Body of pancreas (tissue), 4 donors: ENCODE results near the gene RAB5A. TPM values are rescaled to one million over a fixed set of nuclear protein-coding genes. Genes with fewer than 3 reads are reported as not detected.

Experiments used
- ATAC-seq: fragments of 150-250 bp; one replicate; pipeline ENCODE4 v1.9.1; 2016
- DNase-seq, 4 donors: peaks; one replicate each; pipeline ENCODE4 v3.0.0-alpha.2; 2019
- H3K27ac ChIP-seq, 4 donors: fragments of 200-600 bp; sonication (generic); 1 replicate in 3 of 4; 2 replicates in 1 of 4; pipeline versions ENCODE4 v1.5.1 to v1.6.1; 2016 to 2019; ENCODE audit warnings: mild to moderate bottlenecking in 1 of 4, mixed read lengths in 1 of 4, moderate library complexity in 1 of 4
- H3K27me3 ChIP-seq, 2 donors: fragments of 200-600 bp; sonication (generic); one replicate each; pipeline ENCODE4 v1.6.0; 2016; ENCODE audit warnings: mild to moderate bottlenecking in 1 of 2
- H3K36me3 ChIP-seq, 2 donors: fragments of 200-600 bp; sonication (generic); replicated peaks in 1 of 2; 2 replicates each; pipeline ENCODE4 v1.5.1; 2016; ENCODE audit warnings: low read depth in 2 of 2; ENCODE audit not compliant: insufficient read depth in 1 of 2
- H3K4me1 ChIP-seq: fragments of 200-600 bp; sonication (generic); one replicate; pipeline ENCODE4 v1.6.0; 2016
- H3K4me3 ChIP-seq, 2 donors: fragments of 200-600 bp; sonication (generic); 1 replicate in 1 of 2; 2 replicates in 1 of 2; pipeline ENCODE4 v1.5.1; 2016 to 2019
- H3K9me3 ChIP-seq, 3 donors: fragments of 200-600 bp; sonication (generic); 1 replicate in 2 of 3; 2 replicates in 1 of 3; pipeline ENCODE4 v1.5.1; 2016
- POLR2A ChIP-seq, 3 donors: fragments of 450-650 bp; IDR thresholded peaks; one replicate each; pipeline ENCODE4 v1.6.1; 2016; ENCODE audit warnings: antibody characterized with exemption in 3 of 3, mild to moderate bottlenecking in 2 of 3
- WGBS, 2 donors: methylation state at CpG; one replicate each; pipeline ENCODE4 v1.1.5; 2017; 5-methylcytosine and 5-hydroxymethylcytosine counted together
- intact Hi-C: fragments of 100-400 bp; cut with DNase I; formaldehyde crosslinking; loops from one replicate; pipeline ENCODE4 v1.15.1; 2023
- total RNA-seq, 2 donors: library from RNA; depleted of rRNA; stranded (reverse); fragments of >200 nt; gene quantifications; one replicate each; pipeline ENCODE4 v1.1.0, GENCODE V29; 2016
- TF ChIP-seq, protein P1 (sequence below), 7 experiments: fragments of 450-650 bp in 4 of 7; fragments of 200-600 bp in 3 of 7; sonication (generic) in 3 of 7; IDR thresholded peaks; one replicate each; pipeline ENCODE4 v1.5.1; 2016 to 2019; ENCODE audit warnings: antibody characterized with exemption in 7 of 7

RAB5A gene
- total RNA-seq, 2 donors from 2014 or later: 30.6 to 35.3 TPM

DNA sequence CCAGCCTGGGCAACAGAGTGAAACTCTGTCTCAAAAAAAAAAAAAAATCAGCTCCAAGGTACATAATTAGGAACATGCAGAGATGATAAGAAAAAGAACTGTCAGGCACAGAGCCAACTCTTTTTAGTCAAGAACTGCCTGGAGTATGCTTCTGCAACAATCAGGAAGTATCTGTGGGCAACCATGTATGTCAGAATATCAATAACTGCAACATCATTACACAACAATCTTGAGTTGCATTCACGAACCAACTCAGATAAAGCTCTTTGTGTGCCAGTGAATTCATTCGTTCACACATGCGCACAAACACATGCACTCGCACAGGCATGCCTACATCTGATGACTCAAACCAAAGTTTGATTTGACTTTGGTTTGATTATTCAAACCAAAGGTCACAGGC is 45.0 kb upstream of the RAB5A start:
- H3K27ac ChIP-seq: no peak overlapping the region
- DNase-seq (peak in 3 of 4 donors; percentile 17 to 41 (median 27)), ATAC-seq (peak; percentile 73)
- no peak overlapping the region for H3K4me3 ChIP-seq
- TF ChIP-seq POLR2A (IDR thresholded peaks at IDR 0.05): no peak
- TF ChIP-seq, protein P1, sequence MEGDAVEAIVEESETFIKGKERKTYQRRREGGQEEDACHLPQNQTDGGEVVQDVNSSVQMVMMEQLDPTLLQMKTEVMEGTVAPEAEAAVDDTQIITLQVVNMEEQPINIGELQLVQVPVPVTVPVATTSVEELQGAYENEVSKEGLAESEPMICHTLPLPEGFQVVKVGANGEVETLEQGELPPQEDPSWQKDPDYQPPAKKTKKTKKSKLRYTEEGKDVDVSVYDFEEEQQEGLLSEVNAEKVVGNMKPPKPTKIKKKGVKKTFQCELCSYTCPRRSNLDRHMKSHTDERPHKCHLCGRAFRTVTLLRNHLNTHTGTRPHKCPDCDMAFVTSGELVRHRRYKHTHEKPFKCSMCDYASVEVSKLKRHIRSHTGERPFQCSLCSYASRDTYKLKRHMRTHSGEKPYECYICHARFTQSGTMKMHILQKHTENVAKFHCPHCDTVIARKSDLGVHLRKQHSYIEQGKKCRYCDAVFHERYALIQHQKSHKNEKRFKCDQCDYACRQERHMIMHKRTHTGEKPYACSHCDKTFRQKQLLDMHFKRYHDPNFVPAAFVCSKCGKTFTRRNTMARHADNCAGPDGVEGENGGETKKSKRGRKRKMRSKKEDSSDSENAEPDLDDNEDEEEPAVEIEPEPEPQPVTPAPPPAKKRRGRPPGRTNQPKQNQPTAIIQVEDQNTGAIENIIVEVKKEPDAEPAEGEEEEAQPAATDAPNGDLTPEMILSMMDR (IDR thresholded peaks at IDR 0.05): no peak
- no peaks in the 10 kb centered on the region for H3K27me3 ChIP-seq
- 23 to 41% methylated on average over 4 of the region's 4 CpGs for WGBS, 2 donors
- H3K4me1 ChIP-seq: peaks cover 20% of the 10 kb centered on the region
- no peaks in the 10 kb centered on the region for H3K9me3 ChIP-seq
- no peaks in the 10 kb centered on the region for H3K36me3 ChIP-seq
- intact Hi-C loops: no loop called here

DNA sequence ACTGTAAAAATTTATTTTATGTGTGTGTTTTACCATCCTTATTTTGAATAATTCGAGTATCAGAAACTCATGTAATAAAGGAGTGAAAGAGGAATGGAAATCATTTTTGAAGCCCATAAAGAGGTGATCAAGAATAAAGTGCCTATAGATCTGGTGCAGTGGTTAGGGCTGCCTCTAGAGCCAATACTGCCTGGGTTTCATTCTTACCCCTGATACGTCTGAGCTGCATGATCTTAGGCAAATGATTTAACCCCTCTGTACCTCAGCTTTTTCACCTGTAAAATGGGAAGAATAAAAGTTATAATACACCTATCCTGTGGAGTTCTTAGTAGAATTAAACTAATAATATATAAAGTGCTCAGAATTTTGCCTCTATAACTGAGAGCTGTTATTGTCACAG is 43.2 kb upstream of the RAB5A start:
- H3K4me1 ChIP-seq: peaks cover 18% of the 10 kb centered on the region
- no peak overlapping the region for H3K4me3 ChIP-seq
- H3K27me3 ChIP-seq: no peaks in the 10 kb centered on the region
- no peaks in the 10 kb centered on the region for H3K36me3 ChIP-seq
- no peaks in the 10 kb centered on the region for H3K9me3 ChIP-seq
- intact Hi-C loops: no loop called here
- no peak for DNase-seq
- no peak for TF ChIP-seq POLR2A (IDR thresholded peaks at IDR 0.05)
- TF ChIP-seq, protein P1 (IDR thresholded peaks at IDR 0.05): no peak
- 54 to 57% methylated on average over 2 of the region's 2 CpGs for WGBS, 2 donors
- no peak overlapping the region for H3K27ac ChIP-seq
- ATAC-seq: no peak

GRCh38 chr3:19907523-19907922 is 39.4 kb upstream of the RAB5A start:
- DNase-seq (no peak), ATAC-seq (no peak)
- 79 to 93% methylated on average over 3 of the region's 3 CpGs for WGBS, 2 donors
- TF ChIP-seq, protein P1 (IDR thresholded peaks at IDR 0.05): no peak
- TF ChIP-seq POLR2A (IDR thresholded peaks at IDR 0.05): no peak
- Histone ChIP-seq H3K4me3 (no peak overlapping the region), H3K27ac (no peak overlapping the region), H3K36me3 (no peaks in the 10 kb centered on the region), H3K9me3 (no peaks in the 10 kb centered on the region), H3K4me1 (no peaks in the 10 kb centered on the region), H3K27me3 (no peaks in the 10 kb centered on the region)
- intact Hi-C loops: no loop called here

DNA sequence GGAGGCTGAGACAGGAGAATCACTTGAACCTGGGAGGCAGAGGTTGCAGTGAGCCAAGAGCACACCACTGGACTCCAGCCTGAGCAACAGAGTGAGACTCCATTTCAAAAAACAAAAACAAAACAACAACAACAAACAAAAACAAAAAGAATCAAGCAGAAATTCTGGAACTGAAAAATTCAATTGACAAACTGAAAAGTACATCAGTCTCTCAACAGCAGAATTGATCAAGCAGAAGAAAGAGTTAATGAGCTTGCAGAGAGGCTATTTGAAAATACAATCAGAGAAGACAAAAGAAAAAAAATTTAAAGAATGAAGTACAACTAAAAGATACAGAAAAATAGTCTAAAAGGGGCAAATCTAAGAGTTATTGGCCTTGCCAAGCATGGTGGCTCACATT is 35.4 kb upstream of the RAB5A start:
- Histone ChIP-seq H3K27me3 (no peaks in the 10 kb centered on the region), H3K4me3 (no peak overlapping the region), H3K27ac (no peak overlapping the region), H3K36me3 (no peaks in the 10 kb centered on the region), H3K4me1 (no peaks in the 10 kb centered on the region), H3K9me3 (no peaks in the 10 kb centered on the region)
- no peak for DNase-seq
- intact Hi-C loops: no loop called here
- TF ChIP-seq POLR2A (IDR thresholded peaks at IDR 0.05): no peak
- TF ChIP-seq, protein P1 (IDR thresholded peaks at IDR 0.05): no peak
- ATAC-seq: no peak

DNA sequence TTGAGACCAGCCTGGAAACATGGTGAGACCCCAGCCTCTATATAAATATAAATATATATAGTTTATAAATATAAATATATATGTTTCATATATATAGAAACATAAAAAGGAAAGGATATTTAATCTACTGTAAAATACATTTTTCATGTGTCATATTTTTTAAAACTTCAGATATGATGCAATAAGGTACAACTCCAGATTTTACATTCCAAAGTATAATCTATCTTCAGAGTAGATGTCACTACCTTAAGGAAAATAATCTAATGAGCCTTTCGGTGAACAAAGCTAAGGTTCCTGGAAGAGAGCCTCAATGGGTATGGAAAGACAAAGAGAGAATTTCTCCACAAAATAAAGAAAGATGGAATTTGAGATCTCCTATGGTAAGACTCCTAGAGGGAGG is 29.7 kb upstream of the RAB5A start:
- no peak overlapping the region for H3K27ac ChIP-seq
- no peak for DNase-seq
- H3K4me1 ChIP-seq: no peaks in the 10 kb centered on the region
- H3K36me3 ChIP-seq: no peaks in the 10 kb centered on the region
- no peak for ATAC-seq
- no peak overlapping the region for H3K4me3 ChIP-seq
- TF ChIP-seq, protein P1 (IDR thresholded peaks at IDR 0.05): no peak
- TF ChIP-seq POLR2A (IDR thresholded peaks at IDR 0.05): no peak
- no peaks in the 10 kb centered on the region for H3K27me3 ChIP-seq
- 86 to 100% methylated on average over 1 of the region's 1 CpG for WGBS, 2 donors
- no peaks in the 10 kb centered on the region for H3K9me3 ChIP-seq
- intact Hi-C loops: no loop called here
